Measurements from ENCODE around the gene SLC35F3. TPM values are rescaled to one million over a fixed set of nuclear protein-coding genes. Genes with fewer than 3 reads are reported as not detected.

SLC35F3 gene
- total RNA-seq, 1 donor from 2014 or later, result not detected

GRCh38 chr1:234321231-234321630, 416.8 kb downstream of the SLC35F3 start:
- intact Hi-C loops (cut with micrococcal nuclease), result no loop called here
- Mint-ChIP-seq H3K36me3 (ENCODE audit: low read depth) (no peaks in the 10 kb centered on the region), H3K27me3 (peaks cover 43% of the 10 kb centered on the region), H3K4me1 (peaks cover 18% of the 10 kb centered on the region), H3K9me3 (no peaks in the 10 kb centered on the region), H3K27ac (no peak overlapping the region), H3K4me3 (no peak overlapping the region)
- DNase-seq (no peak), ATAC-seq (ENCODE audit: low read depth) (no peak)
- ChIA-PET CTCF (no interaction called here), POLR2A (no interaction called here)
- TF ChIP-seq CTCF (IDR thresholded peaks at IDR 0.05), result no peak

- Mint-ChIP-seq H3K9me3 (no peaks in the 10 kb centered on the region), H3K4me3 (no peak overlapping the region), H3K27me3 (peaks cover 38% of the 10 kb centered on the region), H3K27ac (no peak overlapping the region), H3K4me1 (peaks cover 25% of the 10 kb centered on the region), H3K36me3 (ENCODE audit: low read depth) (no peaks in the 10 kb centered on the region)
- DNase-seq, result no peak
- ATAC-seq (ENCODE audit: low read depth), result no peak
- intact Hi-C loops (cut with micrococcal nuclease), result no loop called here
- ChIA-PET CTCF (no interaction called here), POLR2A (interaction anchor here (0.6 kb wide), 2 partner anchors 78 to 1027 kb away, joined by 5 to 6 read pairs; no protein-coding TSS in a partner anchor)
- TF ChIP-seq CTCF (IDR thresholded peaks at IDR 0.05), result no peak
These were observed 417.6 kb downstream of the SLC35F3 start for GRCh38 chr1:234322097-234322496.

- intact Hi-C loops (cut with micrococcal nuclease), result no loop called here
- peaks cover 25% of the 10 kb centered on the region for H3K4me1 Mint-ChIP-seq
- H3K4me3 Mint-ChIP-seq, result no peak overlapping the region
- TF ChIP-seq CTCF (IDR thresholded peaks at IDR 0.05), result no peak
- CTCF ChIA-PET, result interaction anchor here (0.7 kb wide), 1 partner anchor 11 kb away, joined by 3 read pairs; no protein-coding TSS in a partner anchor
- no peak for DNase-seq
- no peaks in the 10 kb centered on the region for H3K36me3 Mint-ChIP-seq (ENCODE audit: low read depth)
- no peaks in the 10 kb centered on the region for H3K9me3 Mint-ChIP-seq
- POLR2A ChIA-PET, result interaction anchor here (1.2 kb wide), 1 partner anchor 48 kb away, joined by 3 read pairs; no protein-coding TSS in a partner anchor
- no peak for ATAC-seq (ENCODE audit: low read depth)
- H3K27ac Mint-ChIP-seq, result no peak overlapping the region
- peaks cover 30% of the 10 kb centered on the region for H3K27me3 Mint-ChIP-seq
These were observed 418.5 kb downstream of the SLC35F3 start for GRCh38 chr1:234322979-234323378.

GRCh38 chr1:234324821-234325220, 420.3 kb downstream of the SLC35F3 start:
- H3K27ac Mint-ChIP-seq, result no peak overlapping the region
- no peaks in the 10 kb centered on the region for H3K36me3 Mint-ChIP-seq (ENCODE audit: low read depth)

More at GRCh38 chr1:234324821-234325220, 420.3 kb downstream of the SLC35F3 start:
- ChIA-PET POLR2A (no interaction called here), CTCF (interaction anchor here (1.7 kb wide), 1 partner anchor 47 kb away, joined by 5 read pairs; no protein-coding TSS in a partner anchor)
- no peak for TF ChIP-seq CTCF (IDR thresholded peaks at IDR 0.05)
- DNase-seq (no peak), ATAC-seq (ENCODE audit: low read depth) (no peak)
- H3K27me3 Mint-ChIP-seq, result peaks cover 18% of the 10 kb centered on the region
- H3K9me3 Mint-ChIP-seq, result no peaks in the 10 kb centered on the region
- intact Hi-C loops (cut with micrococcal nuclease), result loop anchor here (5.0 kb wide), 1 partner anchor 152 kb away; the partner anchor contains the start of gene TARBP1
- H3K4me3 Mint-ChIP-seq, result no peak overlapping the region
- peaks cover 27% of the 10 kb centered on the region for H3K4me1 Mint-ChIP-seq
